GM18505 (cell line): ENCODE measurements around the gene ST6GALNAC3.

ENCODE experiments used
- ATAC-seq: cut with Tn5 transposase; IDR thresholded peaks from one replicate; pipeline ENCODE4 v1.9.1; 2021; ENCODE audit not compliant: unreplicated experiment
- POLR2A ChIP-seq: IDR thresholded peaks from 4 replicates; pipeline ENCODE4 v1.6.1; 2011; ENCODE audit warnings: borderline replicate concordance; ENCODE audit not compliant: insufficient read depth, insufficient read length; ENCODE audit errors: extremely low read depth

The ST6GALNAC3 gene

DNA sequence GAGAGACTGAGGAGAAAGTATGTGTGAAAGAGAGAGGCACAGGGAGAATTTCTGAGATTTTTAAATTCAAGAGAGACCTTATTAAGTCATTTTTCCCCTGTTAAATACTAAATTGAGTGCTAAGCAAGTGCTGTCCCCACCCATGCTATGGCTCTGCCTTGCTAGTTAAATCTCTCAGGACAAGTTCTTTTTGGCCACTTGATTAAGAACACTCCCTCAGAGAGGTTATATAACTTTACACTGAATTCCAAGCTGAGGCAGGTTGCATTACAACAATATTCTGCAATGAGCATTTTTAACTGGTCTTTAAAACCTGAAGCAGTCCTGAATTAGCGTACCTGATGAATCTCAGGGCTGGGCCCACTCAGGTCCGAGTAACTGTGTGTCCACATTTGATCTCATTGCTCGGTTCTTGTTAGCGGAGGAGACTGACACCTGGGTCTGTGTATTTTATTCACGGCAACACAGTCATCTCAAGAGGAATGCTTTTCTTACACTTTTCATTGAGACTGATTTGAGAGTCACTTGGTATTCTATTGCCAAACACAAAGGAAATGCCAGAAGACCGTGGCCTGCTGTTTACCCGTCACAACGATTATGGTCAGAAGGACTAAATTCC is 605.1 kb downstream of the ST6GALNAC3 start:
- no peak for TF ChIP-seq POLR2A
- no peak for ATAC-seq

DNA sequence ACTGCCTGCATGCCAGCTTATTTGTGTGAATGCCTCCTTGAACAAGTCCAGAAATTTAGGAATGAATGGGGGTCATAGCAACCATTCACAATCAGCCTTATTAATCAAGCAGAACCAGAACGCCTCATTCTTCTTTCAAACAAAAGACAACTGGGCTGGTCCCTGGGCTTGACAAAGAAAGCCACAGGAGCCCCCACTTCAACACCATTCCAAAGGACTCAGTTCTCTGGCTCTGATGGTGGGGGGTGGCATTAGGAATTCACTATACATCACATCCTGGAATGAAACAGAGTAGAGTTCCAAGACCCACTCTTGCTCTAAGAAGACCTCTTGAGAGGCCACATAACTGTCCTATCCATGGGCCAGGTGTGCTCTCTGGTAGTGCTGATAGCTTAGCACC is 606.1 kb downstream of the ST6GALNAC3 start:
- TF ChIP-seq POLR2A: no peak
- no peak for ATAC-seq

DNA sequence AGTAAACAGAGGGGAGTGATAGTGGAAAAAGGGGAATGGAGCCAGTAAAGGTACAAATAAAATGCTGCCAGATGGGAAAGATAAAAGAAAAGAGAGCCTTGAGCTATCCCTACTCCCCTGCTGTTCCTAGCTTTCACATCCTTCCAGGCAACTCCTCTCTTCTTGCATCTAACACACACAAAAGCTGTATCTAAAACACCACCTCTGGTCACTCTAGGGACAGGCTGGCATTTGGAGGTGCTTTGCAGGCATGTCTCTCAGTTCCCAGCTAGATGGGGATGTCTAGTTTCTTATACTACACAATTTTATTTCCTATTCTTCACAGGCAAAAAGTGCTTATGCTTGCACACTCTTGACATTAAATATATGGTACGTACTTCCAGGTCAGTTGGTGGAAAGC is 607.6 kb downstream of the ST6GALNAC3 start:
- no peak for TF ChIP-seq POLR2A
- ATAC-seq: no peak
